ENCODE results near the gene RASSF6. TPM values are rescaled to one million over a fixed set of nuclear protein-coding genes. Genes with fewer than 3 reads are reported as not detected.
"Not testable (repeated sequence)": the region's sequence is repeated elsewhere in the genome, so short reads cannot be mapped to it uniquely, and the experiment has no call there.

The RASSF6 gene
- total RNA-seq, 1 donor from 2014 or later, result 20.1 TPM

- no peak for DNase-seq (ENCODE audit: low spot score)
Measured at GRCh38 chr4:73577371-73577770, 42.9 kb downstream of the RASSF6 start.

DNA sequence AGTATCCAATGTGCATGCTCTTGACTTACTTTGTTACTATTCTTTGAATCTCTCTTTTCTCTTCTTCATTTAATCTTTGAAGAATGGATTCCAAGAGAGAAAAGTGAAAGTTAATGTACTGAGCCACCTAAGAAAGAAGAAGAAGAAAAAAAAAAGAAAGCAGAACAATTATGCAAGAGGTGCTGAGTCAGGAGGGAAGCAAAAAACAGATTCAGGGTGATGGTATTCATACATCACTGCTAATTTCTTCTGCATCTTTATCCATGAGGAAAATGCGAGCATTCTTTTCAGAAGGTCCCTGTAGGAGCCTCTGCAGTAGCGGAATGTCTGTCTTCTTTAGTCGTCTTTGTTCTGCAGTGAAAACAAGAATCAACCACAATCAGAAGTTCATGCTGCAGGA is 43.9 kb downstream of the RASSF6 start:
- no peak for DNase-seq (ENCODE audit: low spot score)

DNA sequence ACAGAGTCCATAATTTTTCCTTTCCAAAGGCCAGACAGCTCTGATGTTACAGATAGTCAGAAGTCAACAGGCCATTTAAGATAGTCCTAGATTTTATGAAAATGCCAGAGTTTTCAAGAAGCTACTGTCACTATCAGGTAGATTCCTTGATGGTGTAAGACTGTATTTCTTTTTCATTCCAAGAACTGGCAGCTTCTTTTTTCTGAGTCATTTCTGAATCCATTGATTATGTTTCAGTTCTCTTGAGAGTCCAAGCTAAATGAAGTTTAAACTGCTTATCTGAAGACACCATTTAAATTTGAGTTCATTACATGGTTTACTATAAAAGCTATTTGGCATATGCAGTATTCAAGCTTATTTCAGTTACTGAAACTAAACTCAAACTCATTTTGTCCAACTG is 44.6 kb downstream of the RASSF6 start:
- DNase-seq (ENCODE audit: low spot score), result no peak

DNA sequence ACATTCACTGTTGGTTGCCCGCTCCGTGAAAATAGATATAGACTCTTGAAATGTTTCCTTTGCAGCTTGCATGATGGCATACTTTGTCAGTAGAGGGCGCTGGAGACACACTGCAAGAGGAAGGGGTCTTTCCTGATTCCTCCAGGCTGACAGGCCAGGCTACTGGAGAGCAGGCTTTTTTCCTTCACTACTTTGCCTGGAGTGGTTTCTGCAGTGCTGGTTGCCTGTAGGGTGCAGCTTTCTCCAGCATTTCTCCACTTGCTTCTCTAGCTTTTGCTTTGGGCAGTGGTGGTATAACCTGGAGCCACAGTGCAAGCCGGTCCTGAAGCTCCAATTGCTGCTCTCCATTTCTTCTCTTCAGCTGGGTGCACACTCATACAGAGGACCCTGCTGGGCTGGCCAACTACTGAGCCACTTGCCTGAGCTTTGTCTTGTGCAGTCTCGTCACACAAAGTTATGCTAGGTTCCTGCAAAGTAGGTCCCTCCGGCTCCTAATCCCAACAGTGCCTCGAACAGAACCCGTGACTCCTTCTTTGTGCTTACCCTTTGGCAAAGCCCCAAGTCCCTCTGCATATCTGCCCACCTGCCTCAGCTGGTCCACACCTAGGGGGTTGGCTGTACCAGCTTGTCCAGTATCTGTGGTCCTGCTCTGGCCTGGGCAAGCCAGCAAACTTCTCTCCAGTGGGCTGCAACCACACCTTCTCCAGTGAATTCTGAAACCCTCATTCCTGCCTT is 46.3 kb downstream of the RASSF6 start:
- peak; percentile 51 for DNase-seq (ENCODE audit: low spot score)

GRCh38 chr4:73550865-73551264 is 69.4 kb downstream of the RASSF6 start:
- not testable (repeated sequence) for DNase-seq (ENCODE audit: low spot score)

GRCh38 chr4:73544620-73545019 is 75.6 kb downstream of the RASSF6 start:
- DNase-seq (ENCODE audit: low spot score), result no peak

GRCh38 chr4:73541251-73541650 is 79.0 kb downstream of the RASSF6 start:
- no peak for DNase-seq (ENCODE audit: low spot score)

GRCh38 chr4:73540826-73541225 is 79.4 kb downstream of the RASSF6 start:
- no peak for DNase-seq (ENCODE audit: low spot score)

- no peak for DNase-seq (ENCODE audit: low spot score)
Measured at GRCh38 chr4:73539386-73539785, 80.8 kb downstream of the RASSF6 start.

GRCh38 chr4:73538162-73538561 is 82.1 kb downstream of the RASSF6 start:
- DNase-seq (ENCODE audit: low spot score), result no peak

DNA sequence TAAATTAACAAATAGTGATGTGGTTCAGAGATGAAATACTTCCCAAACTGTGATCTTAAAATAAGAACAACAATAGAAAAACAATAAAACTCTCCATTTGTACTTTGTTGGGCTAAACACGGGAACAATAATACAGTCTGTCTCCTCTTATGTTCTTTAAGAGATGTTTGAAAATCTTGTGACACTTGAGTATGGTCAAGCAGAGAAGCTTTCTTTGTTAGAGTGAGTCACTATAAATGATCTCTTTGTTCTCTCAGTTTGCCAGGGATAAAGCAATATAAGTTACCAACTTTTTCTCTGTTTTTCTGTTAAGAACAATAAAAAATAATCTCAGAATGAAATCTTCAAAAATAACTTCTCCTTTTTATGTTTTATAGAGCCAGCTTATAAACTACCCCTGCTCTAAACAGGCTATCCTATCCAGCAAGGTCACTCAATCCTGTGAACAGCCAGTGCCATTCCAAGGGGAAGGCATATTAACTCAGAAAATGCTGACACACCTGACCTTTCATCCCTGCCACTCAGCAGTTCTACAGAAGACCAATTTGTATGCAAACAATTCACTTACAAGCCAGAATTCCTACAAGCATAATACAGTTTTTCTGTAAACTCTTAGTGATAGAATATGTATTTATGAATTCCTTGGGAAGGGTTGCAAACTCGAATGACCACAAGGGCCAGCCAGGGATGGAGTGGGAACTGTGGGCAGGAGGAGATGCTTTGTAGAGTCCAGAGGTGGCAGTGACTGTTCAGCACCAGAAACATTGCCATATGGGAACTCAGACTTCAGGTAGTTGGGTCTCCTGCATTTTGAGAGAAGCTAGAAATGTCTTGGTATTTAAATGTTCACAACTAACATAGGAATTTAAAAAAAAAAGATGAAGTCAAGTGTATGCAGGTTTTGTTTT is 86.5 kb downstream of the RASSF6 start:
- no peak for DNase-seq (ENCODE audit: low spot score)

DNA sequence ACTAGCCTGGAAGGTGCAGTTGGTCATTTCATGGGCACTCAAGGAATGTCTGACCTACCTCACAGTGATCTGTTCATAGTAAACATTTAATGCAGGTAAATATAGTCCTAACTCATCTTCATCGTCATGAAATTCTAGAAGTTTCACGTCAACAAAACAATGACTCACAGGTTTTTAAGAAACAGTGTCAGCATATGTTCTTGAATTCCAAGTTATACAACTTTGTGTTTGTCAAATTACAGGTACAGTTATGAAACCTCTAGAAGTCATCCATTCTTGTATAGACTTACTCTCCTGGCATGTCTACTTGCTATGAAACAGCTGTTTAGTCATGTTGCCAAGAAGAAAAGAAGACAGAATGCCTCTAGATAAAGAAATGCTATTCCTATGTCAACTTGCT is 92.1 kb downstream of the RASSF6 start:
- DNase-seq (ENCODE audit: low spot score), result no peak

DNA sequence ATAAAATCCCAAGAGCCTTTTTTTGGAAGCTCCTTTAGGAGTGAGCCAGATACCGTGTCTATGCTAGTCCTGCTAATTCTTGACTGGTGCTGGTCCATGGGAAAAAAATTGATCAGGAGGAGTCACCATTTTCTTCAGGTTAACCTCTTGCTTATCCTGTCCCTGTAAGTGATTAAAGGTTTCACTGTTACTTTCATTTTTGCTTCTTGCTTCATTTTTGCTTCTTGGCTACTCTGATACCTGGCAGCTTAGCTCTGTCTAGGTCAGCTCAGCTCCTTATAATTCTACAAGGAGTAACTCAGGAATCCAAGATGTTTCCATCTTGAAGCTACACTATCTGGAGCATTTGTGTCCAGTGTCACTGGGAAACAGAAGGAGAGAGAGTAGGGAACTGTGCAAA is 93.0 kb downstream of the RASSF6 start:
- DNase-seq (ENCODE audit: low spot score), result no peak

- DNase-seq (ENCODE audit: low spot score), result no peak
Measured at GRCh38 chr4:73525611-73526010, 94.6 kb downstream of the RASSF6 start.

DNA sequence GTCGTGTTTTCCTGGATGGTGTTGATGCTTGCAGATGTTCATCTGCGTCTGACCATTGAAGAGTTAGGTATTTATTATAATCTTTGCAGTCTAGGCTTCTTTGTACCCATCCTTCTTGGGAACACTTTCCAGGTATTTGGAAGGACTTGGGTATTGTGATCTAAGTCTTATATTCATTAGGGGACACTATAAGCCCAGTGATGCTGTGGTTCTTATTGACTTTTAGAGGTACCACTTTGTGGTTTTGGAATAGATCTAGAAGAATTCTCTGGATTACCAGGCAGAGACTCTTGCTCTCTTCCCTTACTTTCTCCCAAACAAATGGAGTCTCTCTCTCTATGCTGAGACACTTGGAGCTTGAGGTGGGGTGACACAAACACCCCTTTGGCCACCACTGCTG is 97.1 kb downstream of the RASSF6 start:
- no peak for DNase-seq (ENCODE audit: low spot score)

Other genes starting within 250 kb of the RASSF6 start
- gene ALB, start 216.1 kb downstream of the RASSF6 start, total RNA-seq, result 83.2 TPM
- gene AFP, start 184.2 kb downstream of the RASSF6 start, total RNA-seq, result 2.4 TPM
- 0.35 TPM for gene AFM, start 138.7 kb downstream of the RASSF6 start, total RNA-seq
- 0.92 TPM for gene CXCL8, start 120.1 kb upstream of the RASSF6 start, total RNA-seq
- 3.4 TPM for gene CXCL6, start 216.2 kb upstream of the RASSF6 start, total RNA-seq
- not detected for gene PF4V1, start 232.9 kb upstream of the RASSF6 start, total RNA-seq
- 0.58 TPM for gene CXCL1, start 249.0 kb upstream of the RASSF6 start, total RNA-seq

Data from mucosa of gallbladder (tissue), 1 donor.